ENCODE data around the gene PITPNC1. TPM values are rescaled to one million over a fixed set of nuclear protein-coding genes. Genes with fewer than 3 reads are reported as not detected.

The PITPNC1 gene
- total RNA-seq, 1 experiment from 2014 or later: 37.5 TPM

DNA sequence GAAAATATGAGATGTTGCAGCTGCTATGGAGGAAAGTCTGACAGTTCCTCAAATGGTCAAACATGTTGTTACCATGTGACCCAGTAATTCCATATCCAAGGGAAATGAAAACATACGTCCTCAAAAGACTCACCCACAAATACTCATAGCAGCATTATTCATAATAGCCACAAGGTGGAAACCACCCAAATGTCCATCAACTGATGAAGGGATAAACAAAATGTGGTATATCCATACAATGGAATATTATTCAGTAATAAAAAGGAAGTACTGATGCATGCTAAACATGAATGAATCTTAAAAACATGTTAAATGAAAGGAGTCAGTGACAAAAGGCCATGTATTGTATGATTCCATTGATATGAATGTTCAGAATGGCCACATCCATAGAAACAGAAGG, 140.2 kb downstream of the PITPNC1 start:
- Histone ChIP-seq H3K27ac (ENCODE audit: insufficient read length, low read depth, low read length) (no peak overlapping the region), H3K79me2 (ENCODE audit: insufficient read depth, low read length) (0 out of 2 replicates have a peak, but pooled peaks cover 3% of the 10 kb centered on the region), H3K56ac (ENCODE audit: insufficient read length, low read depth, low read length) (no peak overlapping the region), H3K27me3 (ENCODE audit: insufficient read depth, low read length) (no peaks in the 10 kb centered on the region), H2BK20ac (ENCODE audit: low read depth, low read length, poor library complexity, severe bottlenecking) (no peak overlapping the region), H4K20me1 (ENCODE audit: control insufficient read depth, insufficient read depth, insufficient read length) (no peaks in the 10 kb centered on the region), H3T11ph (ENCODE audit: low read length) (no peak overlapping the region), H3K14ac (ENCODE audit: insufficient read depth, low read length) (no peak overlapping the region), H3K18ac (ENCODE audit: insufficient read length, low read depth, low read length) (no peak overlapping the region), H3K4me1 (ENCODE audit: insufficient read depth, low read length) (peaks cover 27% of the 10 kb centered on the region), H4K8ac (replicated peaks; ENCODE audit: insufficient read length, low read depth, low read length) (no peak overlapping the region), H2BK5ac (ENCODE audit: insufficient read length, low read length) (no peak overlapping the region), H3K4ac (ENCODE audit: low read depth, low read length) (no peak overlapping the region), H2BK15ac (ENCODE audit: low read depth, low read length) (no peak overlapping the region), H3K4me2 (ENCODE audit: insufficient read depth, insufficient read length, low read length) (no peak overlapping the region), H3K79me1 (ENCODE audit: insufficient read depth, low read depth, low read length, poor library complexity, severe bottlenecking) (no peaks in the 10 kb centered on the region), H4K91ac (ENCODE audit: insufficient read length, low read depth, low read length) (no peak overlapping the region), H2BK12ac (ENCODE audit: insufficient read length, low read depth, low read length) (no peak overlapping the region), H4K5ac (ENCODE audit: insufficient read length, low read depth, low read length) (no peak overlapping the region), H2AK5ac (ENCODE audit: insufficient read length, low read length) (no peak overlapping the region), H2AFZ (ENCODE audit: low read length) (no peak overlapping the region), H3K9ac (ENCODE audit: extremely low read depth, insufficient read length, low read length) (no peak overlapping the region), H2BK120ac (ENCODE audit: low read depth, low read length, poor library complexity, severe bottlenecking) (no peak overlapping the region), H3K23ac (ENCODE audit: insufficient read length, low read depth, low read length) (no peak overlapping the region), H3K23me2 (ENCODE audit: insufficient read length, low read depth, low read length, poor library complexity, severe bottlenecking) (no peaks in the 10 kb centered on the region), H3K9me3 (ENCODE audit: control insufficient read depth, low read depth, low read length) (no peaks in the 10 kb centered on the region)
- WGBS (ENCODE audit: extremely low coverage, insufficient read length, low lambda C conversion rate): no CpG with 5 or more reads among the region's 1 CpG
- Mint-ChIP-seq H3K4me3 (no peak overlapping the region), H3K9me3 (peaks cover 3 to 6% of the 10 kb centered on the region in 2 experiments; a peak in 4 of 5 replicates), H3K27ac (no peak overlapping the region), H3K4me1 (peaks cover 48 to 52% of the 10 kb centered on the region in 2 experiments), H3K27me3 (ENCODE audit: low read depth) (no peaks in the 10 kb centered on the region), H3K36me3 (ENCODE audit: insufficient read depth in 1 of 3, low read depth in 3 of 3) (peaks cover 0 to 10% (median 9%) of the 10 kb centered on the region in 3 experiments; a peak in 5 of 7 replicates)
- DNase-seq: no peak
- TF ChIP-seq, protein P1, sequence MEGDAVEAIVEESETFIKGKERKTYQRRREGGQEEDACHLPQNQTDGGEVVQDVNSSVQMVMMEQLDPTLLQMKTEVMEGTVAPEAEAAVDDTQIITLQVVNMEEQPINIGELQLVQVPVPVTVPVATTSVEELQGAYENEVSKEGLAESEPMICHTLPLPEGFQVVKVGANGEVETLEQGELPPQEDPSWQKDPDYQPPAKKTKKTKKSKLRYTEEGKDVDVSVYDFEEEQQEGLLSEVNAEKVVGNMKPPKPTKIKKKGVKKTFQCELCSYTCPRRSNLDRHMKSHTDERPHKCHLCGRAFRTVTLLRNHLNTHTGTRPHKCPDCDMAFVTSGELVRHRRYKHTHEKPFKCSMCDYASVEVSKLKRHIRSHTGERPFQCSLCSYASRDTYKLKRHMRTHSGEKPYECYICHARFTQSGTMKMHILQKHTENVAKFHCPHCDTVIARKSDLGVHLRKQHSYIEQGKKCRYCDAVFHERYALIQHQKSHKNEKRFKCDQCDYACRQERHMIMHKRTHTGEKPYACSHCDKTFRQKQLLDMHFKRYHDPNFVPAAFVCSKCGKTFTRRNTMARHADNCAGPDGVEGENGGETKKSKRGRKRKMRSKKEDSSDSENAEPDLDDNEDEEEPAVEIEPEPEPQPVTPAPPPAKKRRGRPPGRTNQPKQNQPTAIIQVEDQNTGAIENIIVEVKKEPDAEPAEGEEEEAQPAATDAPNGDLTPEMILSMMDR (conservative IDR thresholded peaks at IDR 0.05): no peak

Data from H9 (cell line).